ENCODE data around the gene TOMM40L.

The TOMM40L gene

DNA sequence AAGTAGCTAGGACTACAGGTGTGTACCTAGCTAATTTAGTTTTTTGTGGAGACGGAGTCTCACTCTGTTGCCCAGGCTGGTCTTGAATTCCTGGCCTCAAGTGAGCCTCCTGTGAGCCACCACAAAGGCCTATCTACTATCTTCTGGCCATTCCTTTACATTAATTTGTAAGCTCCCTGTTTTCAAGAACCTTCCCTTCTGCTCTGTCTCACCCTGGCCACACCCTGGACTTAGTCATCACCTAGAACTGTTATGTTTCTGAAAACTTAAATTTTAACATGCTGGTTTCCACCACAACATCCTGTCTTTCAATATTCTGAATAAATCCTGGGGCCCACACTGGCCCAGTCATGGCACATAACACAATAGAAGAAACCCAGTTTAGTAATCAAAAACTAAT lies 43.6 kb upstream of the TOMM40L start:
- TF ChIP-seq CTCF (IDR thresholded peaks at IDR 0.05; ENCODE audit: borderline replicate concordance, insufficient read depth, low read depth, low read length), result no peak
- H3K4me3 ChIP-seq (ENCODE audit: low read depth, low read length), result no peak overlapping the region

- peak overlapping the region; percentile 35 for H3K4me3 ChIP-seq (ENCODE audit: low read depth, low read length)
These were observed 40.6 kb upstream of the TOMM40L start for GRCh38 chr1:161185282-161185682.

DNA sequence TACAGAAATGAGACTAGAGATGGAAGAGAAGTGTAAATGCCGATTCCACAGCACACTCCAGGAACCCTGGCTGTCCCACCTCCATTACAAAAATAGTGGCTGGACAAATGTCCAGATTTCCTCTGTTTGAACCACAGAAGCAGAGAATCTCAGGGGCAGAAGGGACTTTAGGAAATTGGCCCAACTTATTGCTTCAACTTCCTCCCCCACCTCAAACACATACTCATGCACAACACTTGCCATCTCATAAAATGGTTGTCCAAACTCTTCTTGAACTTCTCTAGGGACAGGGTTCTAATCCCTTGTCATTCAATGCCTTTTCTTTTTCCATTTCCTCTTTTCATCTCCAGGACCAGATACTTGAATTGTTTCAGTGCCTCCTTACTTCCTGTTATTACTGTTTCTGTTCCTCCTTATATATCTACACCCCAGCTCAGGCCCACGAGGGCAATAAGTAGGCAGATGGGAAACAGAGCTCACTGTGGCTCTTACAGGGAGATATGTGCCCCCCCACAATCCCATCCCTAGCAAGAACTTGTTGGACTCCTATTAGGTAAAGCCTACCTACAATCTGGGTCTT lies 40.0 kb upstream of the TOMM40L start:
- TF ChIP-seq CTCF (IDR thresholded peaks at IDR 0.05; ENCODE audit: borderline replicate concordance, insufficient read depth, low read depth, low read length), result no peak
- no peak overlapping the region for H3K4me3 ChIP-seq (ENCODE audit: low read depth, low read length)

More at GRCh38 chr1:161185282-161185682, 40.6 kb upstream of the TOMM40L start:
- no peak for TF ChIP-seq CTCF (IDR thresholded peaks at IDR 0.05; ENCODE audit: borderline replicate concordance, insufficient read depth, low read depth, low read length)

GRCh38 chr1:161187311-161187710 lies 38.5 kb upstream of the TOMM40L start:
- no peak for TF ChIP-seq CTCF (IDR thresholded peaks at IDR 0.05; ENCODE audit: borderline replicate concordance, insufficient read depth, low read depth, low read length)
- no peak overlapping the region for H3K4me3 ChIP-seq (ENCODE audit: low read depth, low read length)

DNA sequence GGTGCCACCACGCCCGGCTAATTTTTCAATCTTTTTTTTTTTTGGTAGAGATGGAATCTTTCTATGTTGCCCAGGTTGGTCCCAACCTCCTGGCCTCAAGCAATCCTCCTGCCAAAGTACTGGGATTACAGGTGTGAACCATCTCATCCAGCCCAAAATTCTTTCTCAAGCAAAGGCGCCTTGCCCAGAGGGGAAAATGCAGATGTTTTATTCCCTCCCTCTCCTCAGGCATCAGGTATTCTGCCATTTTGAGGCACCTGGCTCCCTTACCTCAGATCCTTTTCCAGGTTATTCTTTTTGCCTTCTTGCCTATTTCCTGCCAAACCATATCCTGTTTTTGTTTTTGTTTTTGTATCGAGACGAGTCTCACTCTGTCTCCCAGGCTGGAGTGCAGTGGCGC lies 37.5 kb upstream of the TOMM40L start:
- H3K4me3 ChIP-seq (ENCODE audit: low read depth, low read length), result no peak overlapping the region
- no peak for TF ChIP-seq CTCF (IDR thresholded peaks at IDR 0.05; ENCODE audit: borderline replicate concordance, insufficient read depth, low read depth, low read length)

DNA sequence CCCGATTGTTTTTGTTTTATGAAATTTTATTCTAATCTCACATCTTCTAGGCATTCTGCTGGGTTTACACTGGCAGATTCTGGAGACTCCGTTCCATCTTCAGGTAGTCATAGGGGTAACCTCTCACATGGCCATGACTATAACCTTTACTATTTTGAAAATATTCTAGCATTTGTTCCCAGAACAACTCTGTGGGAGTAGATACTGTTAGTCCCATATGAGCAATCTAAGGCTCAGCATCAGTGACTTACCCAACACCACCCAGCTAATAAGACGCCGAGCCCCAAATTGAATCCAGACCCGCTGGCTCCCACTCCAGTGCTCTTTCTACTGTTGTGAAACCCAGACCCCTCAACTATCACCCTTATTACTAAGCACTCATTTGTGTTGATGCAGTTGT lies 36.8 kb upstream of the TOMM40L start:
- H3K4me3 ChIP-seq (ENCODE audit: low read depth, low read length), result no peak overlapping the region
- no peak for TF ChIP-seq CTCF (IDR thresholded peaks at IDR 0.05; ENCODE audit: borderline replicate concordance, insufficient read depth, low read depth, low read length)

GRCh38 chr1:161190962-161191521 lies 34.8 kb upstream of the TOMM40L start:
- TF ChIP-seq CTCF (IDR thresholded peaks at IDR 0.05; ENCODE audit: borderline replicate concordance, insufficient read depth, low read depth, low read length), result no peak
- H3K4me3 ChIP-seq (ENCODE audit: low read depth, low read length), result no peak overlapping the region

Data from GM12875 (cell line).